Activated CD4-positive, alpha-beta T cell treated with anti-CD3 and anti-CD28 coated beads, Interleukin-10, Interleukin-2, amounts not matched to agents 100 ng/mL and 50 ng/mL, durations not matched to agents 16 hours and 8 hours (primary cell): ENCODE results near the gene OXT.
"Not testable (repeated sequence)": the region's sequence is repeated elsewhere in the genome, so short reads cannot be mapped to it uniquely, and the experiment has no call there.

Experiments used
- DNase-seq: peaks from one replicate; pipeline ENCODE4 v3.0.0-alpha.2; 2020

The OXT gene

GRCh38 chr20:3071610-3072529 is at the start of gene OXT:
Gene OXT, plus strand, starts transcription at chr20:3071620. Its CDS starts 36 bp downstream, at chr20:3071656.
- DNase-seq, result peak; percentile 60

GRCh38 chr20:3021777-3022176 is 49.6 kb upstream of the OXT start:
- no peak for DNase-seq

- not testable (repeated sequence) for DNase-seq
Observed at GRCh38 chr20:3022559-3023490, 48.6 kb upstream of the OXT start.

GRCh38 chr20:3027987-3028386 is 43.4 kb upstream of the OXT start:
- DNase-seq, result no peak

- peak; percentile 30 for DNase-seq
Observed at GRCh38 chr20:3031524-3032147, 39.8 kb upstream of the OXT start.

- no peak for DNase-seq
Observed at GRCh38 chr20:3032624-3033023, 38.8 kb upstream of the OXT start.

GRCh38 chr20:3037654-3038053 is 33.8 kb upstream of the OXT start:
- DNase-seq, result no peak

- DNase-seq, result no peak
Observed at GRCh38 chr20:3038454-3038853, 33.0 kb upstream of the OXT start.

GRCh38 chr20:3039426-3039825 is 32.0 kb upstream of the OXT start:
- no peak for DNase-seq

- no peak for DNase-seq
Observed at GRCh38 chr20:3040086-3040485, 31.3 kb upstream of the OXT start.

- DNase-seq, result no peak
Observed at GRCh38 chr20:3041854-3042409, 29.5 kb upstream of the OXT start.

- no peak for DNase-seq
Observed at GRCh38 chr20:3042625-3043024, 28.8 kb upstream of the OXT start.

GRCh38 chr20:3043322-3043721 is 28.1 kb upstream of the OXT start, which contains the start of gene GNRH2:
Gene GNRH2, plus strand, starts transcription at chr20:3043622. Its CDS starts 793 bp downstream, at chr20:3044415.
- DNase-seq, result no peak

- DNase-seq, result no peak
Observed at GRCh38 chr20:3044336-3044965, 27.0 kb upstream of the OXT start.

- DNase-seq, result no peak
Observed at GRCh38 chr20:3045042-3045815, 26.2 kb upstream of the OXT start.

GRCh38 chr20:3045816-3046676 is 25.4 kb upstream of the OXT start, which contains the start of gene MRPS26:
Gene MRPS26, plus strand, starts transcription at chr20:3046052. Its CDS starts 17 bp downstream, at chr20:3046069.
- DNase-seq, result peak; percentile 92

- DNase-seq, result peak; percentile 20
Observed at GRCh38 chr20:3046677-3047462, 24.6 kb upstream of the OXT start.

GRCh38 chr20:3047486-3048419 is 23.7 kb upstream of the OXT start:
- DNase-seq, result no peak
